Activated T-helper 17 cell treated with anti-CD3 and anti-CD28 coated beads, Interleukin-2, amount 50 U/mL, for 72 hours (primary cell): ENCODE results near the gene DNAH9. TPM values are rescaled to one million over a fixed set of nuclear protein-coding genes. Genes with fewer than 3 reads are reported as not detected.

ENCODE experiments used
- ATAC-seq: fragments of 150-1000 bp; cut with Tn5 transposase; replicated peaks from 2 replicates; pipeline ENCODE4 v1.10.0; 2021; ENCODE audit warnings: mild to moderate bottlenecking, moderate library complexity
- H3K27ac Mint-ChIP-seq: one replicate; pipeline ENCODE4 v1.8.0; 2022; ENCODE audit warnings: mixed read lengths
- H3K27me3 Mint-ChIP-seq: one replicate; pipeline ENCODE4 v1.8.0; 2022; ENCODE audit warnings: mixed read lengths
- H3K36me3 Mint-ChIP-seq: one replicate; pipeline ENCODE4 v1.8.0; 2022; ENCODE audit warnings: low read depth, mild to moderate bottlenecking, mixed read lengths
- H3K4me1 Mint-ChIP-seq: one replicate; pipeline ENCODE4 v1.8.0; 2022; ENCODE audit warnings: mixed read lengths
- H3K4me3 Mint-ChIP-seq: one replicate; pipeline ENCODE4 v1.8.0; 2022; ENCODE audit warnings: mild to moderate bottlenecking, mixed read lengths
- H3K9me3 Mint-ChIP-seq: one replicate; pipeline ENCODE4 v1.8.0; 2022; ENCODE audit warnings: mixed read lengths
- total RNA-seq, 2 donors: library from RNA; stranded (reverse); gene quantifications; one replicate each; pipeline ENCODE4 v1.2.3, GENCODE V29; 2022

DNAH9 gene
- total RNA-seq, 2 donors from 2014 or later, result not detected

DNA sequence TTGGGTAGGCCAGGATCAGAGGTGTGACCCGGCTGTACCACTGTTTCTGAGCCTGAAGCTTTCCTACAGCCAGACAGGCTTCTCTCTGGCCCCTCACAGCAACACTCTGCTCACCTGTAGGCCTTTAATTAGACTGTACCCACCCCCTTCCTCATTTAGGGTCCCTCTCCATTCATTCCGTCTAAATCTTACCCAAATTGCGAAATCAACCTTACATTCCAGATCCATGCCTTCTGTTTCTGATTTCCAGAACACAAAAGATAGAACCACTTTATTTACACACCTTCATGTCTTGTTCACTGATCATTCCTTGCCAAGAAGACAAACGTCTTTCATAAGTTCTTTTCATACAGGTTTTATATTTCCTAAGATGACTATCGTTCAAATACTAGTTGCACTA, 238.2 kb downstream of the DNAH9 start:
- H3K4me3 Mint-ChIP-seq, result no peak overlapping the region
- H3K27ac Mint-ChIP-seq, result no peak overlapping the region
- peaks cover 9% of the 10 kb centered on the region for H3K27me3 Mint-ChIP-seq
- H3K9me3 Mint-ChIP-seq, result peaks cover 3% of the 10 kb centered on the region
- H3K4me1 Mint-ChIP-seq, result no peaks in the 10 kb centered on the region
- no peaks in the 10 kb centered on the region for H3K36me3 Mint-ChIP-seq
- ATAC-seq, result no peak

DNA sequence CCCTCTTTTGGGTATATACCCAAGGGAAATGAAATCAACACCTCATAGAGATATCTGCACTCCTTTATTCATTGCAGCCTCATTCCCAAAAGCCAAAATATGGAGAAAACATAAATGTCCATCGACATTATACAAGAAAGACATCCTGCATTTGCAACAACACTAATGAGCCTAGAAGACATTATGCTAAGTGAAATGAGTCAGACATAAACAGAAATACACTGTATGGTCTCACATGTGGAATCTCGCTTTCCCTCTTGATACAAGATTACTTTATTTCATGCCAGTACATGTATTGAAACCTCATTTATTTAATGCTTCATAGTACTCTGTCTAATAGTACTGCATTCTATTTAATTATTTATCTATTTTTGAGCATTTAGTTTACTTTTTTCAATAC, 241.8 kb downstream of the DNAH9 start:
- no peaks in the 10 kb centered on the region for H3K4me1 Mint-ChIP-seq
- H3K27ac Mint-ChIP-seq, result no peak overlapping the region
- peaks cover 9% of the 10 kb centered on the region for H3K27me3 Mint-ChIP-seq
- no peaks in the 10 kb centered on the region for H3K36me3 Mint-ChIP-seq
- H3K9me3 Mint-ChIP-seq, result no peaks in the 10 kb centered on the region
- no peak for ATAC-seq
- no peak overlapping the region for H3K4me3 Mint-ChIP-seq

DNA sequence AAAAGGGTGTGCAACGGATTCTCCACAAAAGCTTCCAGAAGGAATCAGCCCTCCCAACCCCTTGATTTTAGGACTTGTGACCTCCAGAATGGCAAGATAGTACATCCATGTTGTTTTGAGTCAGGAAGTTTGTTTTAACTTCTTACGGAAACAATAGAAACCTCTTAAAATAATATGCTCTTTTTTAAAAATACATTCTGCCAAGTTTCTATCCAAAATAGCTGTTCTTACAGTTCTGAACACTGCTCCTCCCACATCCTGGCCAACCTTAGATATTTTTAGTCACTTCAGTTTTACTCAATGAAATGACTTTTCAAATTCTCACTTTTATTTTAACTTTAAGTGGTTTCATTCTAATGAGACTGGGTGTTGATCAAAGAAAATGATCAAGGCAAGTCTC, 242.6 kb downstream of the DNAH9 start:
- ATAC-seq, result no peak
- Mint-ChIP-seq H3K4me1 (no peaks in the 10 kb centered on the region), H3K36me3 (no peaks in the 10 kb centered on the region), H3K27ac (no peak overlapping the region), H3K9me3 (no peaks in the 10 kb centered on the region), H3K27me3 (peaks cover 9% of the 10 kb centered on the region), H3K4me3 (no peak overlapping the region)

DNA sequence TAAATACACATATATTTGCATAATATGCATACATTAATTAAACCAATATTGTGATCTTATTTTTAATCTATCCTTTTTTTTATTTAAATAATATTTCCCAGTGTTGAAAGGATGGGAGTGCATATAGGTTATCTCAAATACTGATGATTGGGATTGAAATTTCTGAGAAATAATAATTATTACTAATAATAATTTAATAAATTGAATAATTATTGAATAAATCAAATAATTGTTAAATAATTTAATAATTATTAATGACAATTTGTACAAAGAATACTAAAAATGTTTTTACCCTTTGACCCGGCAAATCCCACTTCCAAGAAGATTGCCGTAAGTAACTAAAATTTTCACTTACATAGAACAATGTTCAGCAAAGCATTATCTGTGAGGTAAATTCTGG, 250.1 kb downstream of the DNAH9 start:
- H3K27me3 Mint-ChIP-seq, result peaks cover 13% of the 10 kb centered on the region
- no peaks in the 10 kb centered on the region for H3K36me3 Mint-ChIP-seq
- H3K4me1 Mint-ChIP-seq, result no peaks in the 10 kb centered on the region
- H3K4me3 Mint-ChIP-seq, result no peak overlapping the region
- peaks cover 7% of the 10 kb centered on the region for H3K9me3 Mint-ChIP-seq
- no peak for ATAC-seq
- no peak overlapping the region for H3K27ac Mint-ChIP-seq

DNA sequence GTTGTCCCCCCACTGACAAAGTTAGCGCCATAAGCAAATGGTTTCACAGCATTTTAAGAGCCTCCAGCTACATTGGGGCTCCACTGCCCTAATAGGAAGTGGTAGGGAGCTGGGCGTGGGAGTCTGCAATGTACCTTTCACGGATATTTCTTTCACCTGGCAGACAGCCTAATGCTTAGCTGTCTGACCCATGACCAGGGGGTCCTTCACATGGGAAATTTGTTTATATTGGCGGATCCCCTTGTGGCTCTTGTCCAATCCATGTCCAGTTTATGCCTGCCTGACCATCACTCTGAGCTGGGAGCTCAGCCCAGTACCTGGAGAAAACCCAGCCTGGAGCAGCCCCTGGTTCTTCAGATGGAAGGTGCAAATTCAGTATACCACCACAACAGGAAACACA, 254.0 kb downstream of the DNAH9 start:
- Mint-ChIP-seq H3K27me3 (peaks cover 13% of the 10 kb centered on the region), H3K4me3 (no peak overlapping the region), H3K27ac (no peak overlapping the region), H3K4me1 (no peaks in the 10 kb centered on the region), H3K9me3 (peaks cover 7% of the 10 kb centered on the region), H3K36me3 (no peaks in the 10 kb centered on the region)
- ATAC-seq, result no peak

DNA sequence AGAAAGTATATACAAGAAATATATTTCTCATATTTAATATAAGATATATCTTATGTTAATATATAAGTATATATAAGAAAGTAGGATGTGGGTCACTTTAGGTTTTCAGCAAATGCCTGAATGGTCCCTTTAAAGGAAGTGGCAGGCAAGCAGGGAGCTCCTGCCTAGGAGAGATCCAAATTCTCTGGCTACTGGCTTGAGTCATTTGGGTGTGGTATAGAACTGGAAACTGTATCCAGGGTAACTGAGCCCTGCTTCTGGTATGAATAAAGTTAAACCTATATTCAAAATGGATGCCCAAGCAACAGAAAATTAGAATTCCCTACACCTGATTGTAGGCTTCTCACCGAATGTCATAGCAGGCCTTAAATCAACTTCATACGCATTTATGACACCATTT, 254.6 kb downstream of the DNAH9 start:
- H3K36me3 Mint-ChIP-seq, result no peaks in the 10 kb centered on the region
- H3K4me1 Mint-ChIP-seq, result no peaks in the 10 kb centered on the region
- H3K4me3 Mint-ChIP-seq, result no peak overlapping the region
- H3K27me3 Mint-ChIP-seq, result peaks cover 13% of the 10 kb centered on the region
- no peak overlapping the region for H3K27ac Mint-ChIP-seq
- peaks cover 7% of the 10 kb centered on the region for H3K9me3 Mint-ChIP-seq
- no peak for ATAC-seq

DNA sequence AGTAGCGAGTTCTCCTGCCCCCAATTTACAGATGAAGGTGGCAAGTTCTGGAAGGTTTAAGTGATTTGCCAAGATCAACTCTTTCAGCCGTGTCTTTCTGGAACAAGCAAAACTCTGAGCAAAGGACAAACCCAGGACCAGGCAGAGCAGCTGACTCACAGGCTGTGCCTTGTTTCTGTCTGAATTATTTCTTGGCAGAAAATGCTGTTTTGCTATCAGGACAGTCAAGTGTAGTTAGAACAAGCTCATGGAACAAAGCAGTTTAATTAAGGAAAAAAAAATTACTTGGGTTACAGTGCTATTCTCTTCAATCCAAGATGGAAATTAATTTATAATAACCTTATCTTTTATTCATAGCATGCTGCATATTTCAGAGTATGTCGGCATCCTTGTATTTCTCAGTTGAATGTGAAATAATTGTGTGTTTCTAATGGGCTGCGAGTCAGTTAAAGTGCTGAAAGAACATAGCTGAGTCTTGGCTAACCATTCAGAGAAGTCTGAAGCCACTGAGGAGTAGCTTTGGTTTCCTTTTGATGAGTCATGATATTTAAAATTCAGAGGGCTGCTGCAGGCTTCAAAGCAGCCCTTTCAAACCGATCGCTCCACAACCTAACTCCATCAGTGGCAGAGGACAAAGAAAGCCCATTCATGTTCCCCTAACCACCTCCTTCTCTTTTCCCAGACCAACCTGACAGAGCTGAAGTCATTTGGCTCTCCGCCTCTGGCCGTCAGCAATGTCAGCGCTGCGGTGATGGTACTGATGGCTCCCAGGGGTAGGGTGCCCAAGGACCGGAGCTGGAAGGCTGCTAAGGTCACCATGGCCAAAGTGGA, 255.3 kb downstream of the DNAH9 start:
- no peak for ATAC-seq
- H3K27me3 Mint-ChIP-seq, result peaks cover 13% of the 10 kb centered on the region
- no peaks in the 10 kb centered on the region for H3K4me1 Mint-ChIP-seq
- H3K4me3 Mint-ChIP-seq, result no peak overlapping the region
- no peak overlapping the region for H3K27ac Mint-ChIP-seq
- H3K36me3 Mint-ChIP-seq, result no peaks in the 10 kb centered on the region
- peaks cover 7% of the 10 kb centered on the region for H3K9me3 Mint-ChIP-seq

DNA sequence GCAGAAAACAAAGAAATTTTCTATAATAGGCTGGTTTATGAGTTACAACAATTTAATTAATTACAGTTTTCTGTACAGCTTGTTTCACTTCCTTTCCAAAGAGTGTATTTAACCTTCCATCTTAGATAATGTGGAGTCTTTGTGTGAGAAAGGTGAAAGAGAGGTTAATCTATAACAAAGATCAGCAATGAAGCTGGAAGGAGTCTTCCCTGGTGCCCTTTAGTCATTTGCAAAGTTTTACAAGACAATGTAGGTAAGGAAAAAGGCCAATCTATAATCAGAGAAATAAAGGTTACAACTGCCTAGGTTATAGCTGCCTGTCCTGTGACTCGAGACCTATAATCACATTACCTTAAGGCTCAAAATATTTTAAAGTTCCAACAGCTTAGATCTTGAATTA, 257.0 kb downstream of the DNAH9 start:
- Mint-ChIP-seq H3K9me3 (peaks cover 3% of the 10 kb centered on the region), H3K4me3 (no peak overlapping the region), H3K36me3 (no peaks in the 10 kb centered on the region), H3K27ac (no peak overlapping the region), H3K4me1 (no peaks in the 10 kb centered on the region), H3K27me3 (peaks cover 8% of the 10 kb centered on the region)
- no peak for ATAC-seq

DNA sequence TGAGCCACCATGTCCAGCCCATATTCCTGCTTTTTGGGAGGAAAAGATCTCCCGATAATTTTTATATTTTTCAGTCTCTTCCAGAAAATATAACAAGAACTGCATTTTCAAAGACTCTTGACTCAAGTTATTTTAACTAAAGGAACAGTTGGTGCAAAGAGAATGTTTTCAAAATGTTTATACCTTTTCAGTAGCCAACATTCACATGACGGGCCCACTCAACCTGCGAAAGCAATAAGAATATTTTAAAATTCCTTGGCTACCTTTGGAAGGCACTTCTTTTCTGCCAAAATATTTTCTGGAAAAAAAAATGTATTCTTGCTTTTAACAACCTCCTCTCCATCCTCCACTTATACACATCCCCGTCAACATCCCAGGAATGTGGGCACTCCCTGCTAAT, 258.7 kb downstream of the DNAH9 start:
- no peaks in the 10 kb centered on the region for H3K4me1 Mint-ChIP-seq
- no peak overlapping the region for H3K27ac Mint-ChIP-seq
- no peak overlapping the region for H3K4me3 Mint-ChIP-seq
- H3K9me3 Mint-ChIP-seq, result no peaks in the 10 kb centered on the region
- H3K27me3 Mint-ChIP-seq, result no peaks in the 10 kb centered on the region
- no peaks in the 10 kb centered on the region for H3K36me3 Mint-ChIP-seq
- ATAC-seq, result no peak

DNA sequence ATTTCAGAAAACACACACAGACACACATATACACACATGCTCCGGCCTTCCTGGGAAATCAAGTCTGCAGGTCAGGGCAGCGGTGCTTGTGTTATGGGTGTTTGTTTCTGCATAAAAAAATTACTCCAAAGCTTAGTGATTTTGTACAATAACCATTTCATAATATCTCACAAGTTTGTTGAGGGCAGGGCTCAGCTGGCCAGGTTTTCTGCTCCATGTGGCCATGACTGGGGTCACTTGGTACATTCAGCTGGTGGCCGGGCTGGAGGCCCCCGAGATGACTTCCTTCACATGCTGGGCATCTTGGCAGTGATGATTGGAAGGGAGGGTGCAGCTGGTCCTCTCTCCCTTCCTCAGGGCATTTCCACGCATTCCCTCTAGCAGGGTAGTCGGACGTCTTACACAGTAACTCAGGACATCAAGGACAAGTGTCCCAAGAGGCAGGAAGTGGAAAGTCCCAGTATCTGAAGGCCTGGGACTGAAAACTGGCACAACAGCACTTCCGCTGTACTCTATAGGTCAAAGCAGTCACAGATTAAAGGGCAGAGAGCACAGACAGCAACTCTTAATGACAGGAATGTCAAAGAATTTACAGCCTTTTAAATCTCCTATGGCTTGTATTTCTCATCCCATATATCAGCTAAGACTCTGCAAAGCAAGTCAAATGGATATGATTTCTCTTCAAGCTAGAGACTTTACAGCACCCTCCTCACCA, 271.6 kb downstream of the DNAH9 start:
- ATAC-seq, result no peak
- peaks cover 4% of the 10 kb centered on the region for H3K9me3 Mint-ChIP-seq
- no peak overlapping the region for H3K27ac Mint-ChIP-seq
- no peaks in the 10 kb centered on the region for H3K4me1 Mint-ChIP-seq
- H3K36me3 Mint-ChIP-seq, result no peaks in the 10 kb centered on the region
- H3K4me3 Mint-ChIP-seq, result no peak overlapping the region
- H3K27me3 Mint-ChIP-seq, result peaks cover 12% of the 10 kb centered on the region

DNA sequence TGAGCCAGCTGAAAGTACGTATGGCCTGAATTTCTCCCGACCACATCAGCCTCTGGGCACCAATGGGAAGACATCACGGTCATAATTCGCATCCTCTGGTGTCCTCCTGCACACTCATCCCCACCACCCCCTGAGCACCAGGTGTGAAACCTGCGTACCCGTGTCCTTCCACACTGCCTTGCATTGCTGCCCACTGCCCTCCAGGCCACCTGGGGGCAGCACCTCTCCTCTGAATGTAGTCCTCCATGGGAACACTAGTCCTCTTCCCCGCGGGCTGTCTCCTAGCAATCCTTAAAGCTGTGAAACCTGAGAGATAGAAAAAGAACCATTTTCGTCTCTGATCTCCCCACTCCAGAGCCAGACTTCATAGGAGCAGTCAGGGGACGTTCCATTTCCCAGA, 273.5 kb downstream of the DNAH9 start:
- no peaks in the 10 kb centered on the region for H3K36me3 Mint-ChIP-seq
- peaks cover 4% of the 10 kb centered on the region for H3K9me3 Mint-ChIP-seq
- H3K27me3 Mint-ChIP-seq, result peaks cover 12% of the 10 kb centered on the region
- ATAC-seq, result no peak
- no peaks in the 10 kb centered on the region for H3K4me1 Mint-ChIP-seq
- no peak overlapping the region for H3K4me3 Mint-ChIP-seq
- H3K27ac Mint-ChIP-seq, result no peak overlapping the region

DNA sequence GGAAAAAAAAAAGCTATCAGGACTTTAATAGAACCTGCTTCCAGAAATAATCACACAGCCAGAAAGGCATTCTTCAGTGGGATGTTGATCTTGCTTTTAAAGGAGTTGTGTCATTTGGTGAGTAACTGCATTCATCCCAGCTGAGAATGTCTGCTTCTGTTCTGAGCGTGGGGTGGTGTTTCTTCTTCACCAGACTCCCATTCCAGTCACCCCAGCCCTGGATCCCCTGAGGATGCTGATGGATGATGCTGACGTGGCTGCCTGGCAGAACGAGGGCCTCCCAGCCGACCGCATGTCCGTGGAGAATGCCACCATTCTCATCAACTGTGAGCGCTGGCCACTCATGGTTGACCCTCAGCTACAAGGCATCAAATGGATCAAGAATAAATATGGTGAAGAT, 276.5 kb downstream of the DNAH9 start:
- no peaks in the 10 kb centered on the region for H3K9me3 Mint-ChIP-seq
- H3K36me3 Mint-ChIP-seq, result no peaks in the 10 kb centered on the region
- no peak overlapping the region for H3K27ac Mint-ChIP-seq
- H3K4me1 Mint-ChIP-seq, result no peaks in the 10 kb centered on the region
- peaks cover 7% of the 10 kb centered on the region for H3K27me3 Mint-ChIP-seq
- no peak overlapping the region for H3K4me3 Mint-ChIP-seq
- ATAC-seq, result no peak

DNA sequence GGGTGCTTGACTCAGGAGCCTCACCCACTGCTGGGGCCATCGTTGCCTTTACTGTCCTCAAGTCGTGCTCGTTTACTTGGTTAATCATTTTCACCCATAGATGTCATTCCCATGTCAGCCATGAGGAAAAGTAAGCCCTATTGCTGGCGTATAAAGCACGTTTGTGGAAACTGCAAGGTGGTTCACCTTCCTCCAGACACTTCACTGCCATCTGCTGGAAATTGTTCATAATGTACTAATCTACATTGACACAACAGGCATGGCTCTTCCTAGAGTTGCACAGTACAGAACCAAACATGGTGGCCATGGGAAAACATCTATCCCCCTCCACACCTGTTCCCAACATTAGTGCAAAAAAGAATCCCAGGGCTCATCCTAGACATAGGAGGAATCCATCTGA, 282.4 kb downstream of the DNAH9 start:
- no peaks in the 10 kb centered on the region for H3K27me3 Mint-ChIP-seq
- no peaks in the 10 kb centered on the region for H3K9me3 Mint-ChIP-seq
- H3K4me1 Mint-ChIP-seq, result no peaks in the 10 kb centered on the region
- ATAC-seq, result no peak
- no peak overlapping the region for H3K4me3 Mint-ChIP-seq
- no peaks in the 10 kb centered on the region for H3K36me3 Mint-ChIP-seq
- no peak overlapping the region for H3K27ac Mint-ChIP-seq

DNA sequence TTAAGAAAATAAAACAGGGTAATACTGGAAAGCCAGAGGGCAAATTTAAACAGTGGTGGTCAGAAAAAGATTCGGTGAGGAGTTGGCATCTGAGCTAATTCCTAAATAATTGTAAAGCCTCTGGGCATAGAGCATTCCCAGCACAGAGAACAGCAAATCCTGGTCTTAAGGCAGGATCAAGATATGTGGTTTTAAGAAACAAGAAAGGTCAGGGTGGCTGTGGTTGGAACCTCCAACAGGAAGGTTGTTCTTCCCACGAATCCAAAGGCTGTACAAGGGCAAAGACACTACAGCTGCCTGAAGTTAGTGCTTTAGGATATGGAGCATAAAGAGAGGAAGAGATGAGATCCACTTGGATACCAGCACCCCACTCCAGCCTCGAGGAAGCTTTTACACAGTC, 284.4 kb downstream of the DNAH9 start:
- H3K36me3 Mint-ChIP-seq, result no peaks in the 10 kb centered on the region
- no peak overlapping the region for H3K27ac Mint-ChIP-seq
- no peak for ATAC-seq
- H3K27me3 Mint-ChIP-seq, result no peaks in the 10 kb centered on the region
- H3K9me3 Mint-ChIP-seq, result no peaks in the 10 kb centered on the region
- H3K4me1 Mint-ChIP-seq, result no peaks in the 10 kb centered on the region
- no peak overlapping the region for H3K4me3 Mint-ChIP-seq

DNA sequence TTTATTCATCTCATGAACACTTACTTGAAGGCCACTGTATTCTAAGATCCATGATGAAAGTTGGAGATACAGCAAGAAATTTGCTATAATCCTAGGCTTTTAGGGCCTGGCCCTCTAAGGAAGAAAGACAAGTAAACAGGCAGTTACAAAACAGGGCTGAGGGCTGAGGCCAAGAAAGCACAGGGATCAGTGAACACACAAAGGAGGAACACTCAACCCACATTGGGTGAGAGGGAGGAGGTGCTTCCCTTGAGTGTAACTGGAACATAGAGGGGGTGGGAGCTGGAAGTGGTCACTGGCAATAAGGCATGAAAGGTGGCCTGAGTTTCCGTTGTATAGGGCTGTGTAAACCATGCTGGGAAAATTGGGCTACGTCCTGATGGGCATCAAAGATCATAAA, 286.8 kb downstream of the DNAH9 start:
- H3K27me3 Mint-ChIP-seq, result no peaks in the 10 kb centered on the region
- no peaks in the 10 kb centered on the region for H3K4me1 Mint-ChIP-seq
- H3K27ac Mint-ChIP-seq, result no peak overlapping the region
- H3K9me3 Mint-ChIP-seq, result no peaks in the 10 kb centered on the region
- no peak for ATAC-seq
- H3K36me3 Mint-ChIP-seq, result no peaks in the 10 kb centered on the region
- H3K4me3 Mint-ChIP-seq, result no peak overlapping the region
